Peyer's patch (tissue), 4 donors: ENCODE measurements around the gene CA10. TPM values are rescaled to one million over a fixed set of nuclear protein-coding genes. Genes with fewer than 3 reads are reported as not detected.

Source experiments
- DNase-seq, 3 donors: peaks; one replicate each; pipeline ENCODE4 v3.0.0-alpha.2; 2017 to 2019
- H3K27ac ChIP-seq, 4 donors: fragments of 200-600 bp; sonication (generic); one replicate each; pipeline ENCODE4 v1.5.1; 2016 to 2019
- H3K27me3 ChIP-seq, 2 donors: fragments of 200-600 bp; sonication (generic); one replicate each; pipeline ENCODE4 v1.5.1; 2019
- H3K36me3 ChIP-seq, 3 donors: fragments of 200-600 bp; sonication (generic); one replicate each; pipeline ENCODE4 v1.5.1; 2016 to 2019
- H3K4me1 ChIP-seq, 4 donors: fragments of 200-600 bp; sonication (generic); one replicate each; pipeline ENCODE4 v1.5.1; 2016 to 2019
- H3K4me3 ChIP-seq, 4 donors: fragments of 200-600 bp; sonication (generic); 1 replicate in 3 of 4; 2 replicates in 1 of 4; pipeline ENCODE4 v1.5.1; 2016 to 2019; ENCODE audit warnings: mild to moderate bottlenecking in 1 of 4
- H3K9me3 ChIP-seq, 4 donors: fragments of 200-600 bp; sonication (generic); one replicate each; pipeline ENCODE4 v1.5.1; 2016 to 2019; ENCODE audit warnings: mild to moderate bottlenecking in 1 of 4
- POLR2A ChIP-seq, 2 donors: fragments of 450-650 bp; IDR thresholded peaks; one replicate each; pipeline ENCODE4 v1.5.1; 2017; ENCODE audit warnings: antibody characterized with exemption in 2 of 2, mild to moderate bottlenecking in 2 of 2, moderate library complexity in 2 of 2
- total RNA-seq, 4 donors: library from RNA; depleted of rRNA; stranded (reverse); fragments of >200 nt; gene quantifications; one replicate each; pipeline ENCODE4 v1.1.0, GENCODE V29; 2016
- TF ChIP-seq, protein P1 (sequence below), 6 experiments: fragments of 450-650 bp in 4 of 6; fragments of 200-600 bp in 2 of 6; sonication (generic) in 1 of 6; IDR thresholded peaks; one replicate each; pipeline ENCODE4 v1.5.1; 2017 to 2019; ENCODE audit warnings: antibody characterized with exemption in 6 of 6, mild to moderate bottlenecking in 3 of 6, moderate library complexity in 1 of 6

The CA10 gene
- total RNA-seq, 4 donors from 2014 or later = 1.4 to 1.7 TPM; not detected in 2

GRCh38 chr17:52079496-52079895 is 79.0 kb downstream of the CA10 start:
- no peaks in the 10 kb centered on the region for H3K9me3 ChIP-seq
- H3K27me3 ChIP-seq = no peaks in the 10 kb centered on the region
- H3K27ac ChIP-seq = no peak overlapping the region
- no peak overlapping the region for H3K4me3 ChIP-seq
- DNase-seq = no peak
- H3K36me3 ChIP-seq = no peaks in the 10 kb centered on the region
- TF ChIP-seq, protein P1, sequence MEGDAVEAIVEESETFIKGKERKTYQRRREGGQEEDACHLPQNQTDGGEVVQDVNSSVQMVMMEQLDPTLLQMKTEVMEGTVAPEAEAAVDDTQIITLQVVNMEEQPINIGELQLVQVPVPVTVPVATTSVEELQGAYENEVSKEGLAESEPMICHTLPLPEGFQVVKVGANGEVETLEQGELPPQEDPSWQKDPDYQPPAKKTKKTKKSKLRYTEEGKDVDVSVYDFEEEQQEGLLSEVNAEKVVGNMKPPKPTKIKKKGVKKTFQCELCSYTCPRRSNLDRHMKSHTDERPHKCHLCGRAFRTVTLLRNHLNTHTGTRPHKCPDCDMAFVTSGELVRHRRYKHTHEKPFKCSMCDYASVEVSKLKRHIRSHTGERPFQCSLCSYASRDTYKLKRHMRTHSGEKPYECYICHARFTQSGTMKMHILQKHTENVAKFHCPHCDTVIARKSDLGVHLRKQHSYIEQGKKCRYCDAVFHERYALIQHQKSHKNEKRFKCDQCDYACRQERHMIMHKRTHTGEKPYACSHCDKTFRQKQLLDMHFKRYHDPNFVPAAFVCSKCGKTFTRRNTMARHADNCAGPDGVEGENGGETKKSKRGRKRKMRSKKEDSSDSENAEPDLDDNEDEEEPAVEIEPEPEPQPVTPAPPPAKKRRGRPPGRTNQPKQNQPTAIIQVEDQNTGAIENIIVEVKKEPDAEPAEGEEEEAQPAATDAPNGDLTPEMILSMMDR (IDR thresholded peaks at IDR 0.05) = no peak
- no peak for TF ChIP-seq POLR2A (IDR thresholded peaks at IDR 0.05)
- no peaks in the 10 kb centered on the region for H3K4me1 ChIP-seq

- TF ChIP-seq, protein P1 (IDR thresholded peaks at IDR 0.05) = no peak
- no peak for TF ChIP-seq POLR2A (IDR thresholded peaks at IDR 0.05)
Observed at GRCh38 chr17:52071712-52072111, 86.8 kb downstream of the CA10 start.

DNA sequence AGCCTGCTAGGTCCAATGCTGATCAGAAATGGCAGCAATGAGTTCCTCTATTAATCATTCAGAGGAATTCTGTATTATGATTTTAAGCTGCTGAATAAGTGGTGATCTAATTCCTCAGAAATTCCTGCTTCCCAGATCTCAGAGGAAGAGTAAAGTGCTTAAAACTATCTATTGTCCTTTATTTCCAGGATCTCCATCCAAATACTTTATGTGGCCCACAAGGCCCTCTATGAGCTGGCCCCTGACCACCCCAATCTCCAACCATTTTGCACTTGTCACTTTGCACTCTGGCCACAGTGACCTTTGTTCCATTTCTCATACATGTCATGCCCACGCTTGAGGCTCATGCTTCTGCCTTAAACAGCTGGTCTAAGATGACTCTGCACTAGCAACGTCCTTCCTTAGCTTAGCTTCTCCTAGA is 93.7 kb downstream of the CA10 start:
- H3K4me1 ChIP-seq = no peaks in the 10 kb centered on the region
- H3K9me3 ChIP-seq = peaks cover 0 to 4% (median 0%) of the 10 kb centered on the region in 4 donors
- no peak overlapping the region for H3K27ac ChIP-seq
- H3K4me3 ChIP-seq = no peak overlapping the region
- no peak for TF ChIP-seq POLR2A (IDR thresholded peaks at IDR 0.05)
- TF ChIP-seq, protein P1 (IDR thresholded peaks at IDR 0.05) = no peak
- DNase-seq = no peak
- H3K36me3 ChIP-seq = no peaks in the 10 kb centered on the region
- H3K27me3 ChIP-seq = no peaks in the 10 kb centered on the region

More at GRCh38 chr17:52071712-52072111, 86.8 kb downstream of the CA10 start:
- Histone ChIP-seq H3K4me1 (no peaks in the 10 kb centered on the region), H3K36me3 (no peaks in the 10 kb centered on the region), H3K9me3 (peaks cover 0 to 4% (median 0%) of the 10 kb centered on the region in 4 donors), H3K27ac (no peak overlapping the region), H3K27me3 (no peaks in the 10 kb centered on the region), H3K4me3 (no peak overlapping the region)
- no peak for DNase-seq

GRCh38 chr17:52049496-52049895 is 109.0 kb downstream of the CA10 start:
- no peak for DNase-seq
- no peaks in the 10 kb centered on the region for H3K4me1 ChIP-seq
- H3K4me3 ChIP-seq = no peak overlapping the region
- H3K36me3 ChIP-seq = no peaks in the 10 kb centered on the region
- H3K27ac ChIP-seq = no peak overlapping the region
- H3K27me3 ChIP-seq = no peaks in the 10 kb centered on the region
- no peaks in the 10 kb centered on the region for H3K9me3 ChIP-seq
- TF ChIP-seq, protein P1 (IDR thresholded peaks at IDR 0.05) = no peak
- TF ChIP-seq POLR2A (IDR thresholded peaks at IDR 0.05) = no peak

DNA sequence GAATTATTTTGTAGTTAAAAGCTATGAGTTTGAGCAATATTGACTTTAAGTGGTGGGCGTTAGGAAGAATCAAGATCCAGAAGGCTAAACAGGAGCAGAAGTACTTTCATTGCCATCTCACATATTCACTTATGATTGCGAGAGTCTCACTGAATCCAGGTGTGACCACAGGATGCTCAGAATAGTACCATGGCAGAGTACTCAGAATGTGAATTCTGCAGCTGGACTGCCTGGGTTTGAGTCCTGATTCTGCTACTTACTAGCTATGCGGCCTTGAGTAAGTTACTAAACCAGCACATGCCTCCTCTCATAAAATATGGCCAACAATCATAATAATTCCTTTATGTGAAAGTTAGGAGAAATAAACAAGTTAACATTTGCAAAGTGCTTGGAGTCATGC is 109.5 kb downstream of the CA10 start:
- no peak for DNase-seq
- H3K4me1 ChIP-seq = no peaks in the 10 kb centered on the region
- no peaks in the 10 kb centered on the region for H3K27me3 ChIP-seq
- H3K36me3 ChIP-seq = no peaks in the 10 kb centered on the region
- no peak overlapping the region for H3K27ac ChIP-seq
- TF ChIP-seq, protein P1 (IDR thresholded peaks at IDR 0.05) = no peak
- no peak for TF ChIP-seq POLR2A (IDR thresholded peaks at IDR 0.05)
- H3K4me3 ChIP-seq = no peak overlapping the region
- H3K9me3 ChIP-seq = no peaks in the 10 kb centered on the region
